HG03439 (cell line): ENCODE measurements around the gene SGTA.
"Not testable (repeated sequence)": the region's sequence is repeated elsewhere in the genome, so short reads cannot be mapped to it uniquely, and the experiment has no call there.

Experiments used
- ATAC-seq: cut with Tn5 transposase; IDR thresholded peaks from one replicate; pipeline ENCODE4 v1.9.1; 2021; ENCODE audit warnings: mild to moderate bottlenecking, moderate library complexity; ENCODE audit not compliant: unreplicated experiment

The SGTA gene

DNA sequence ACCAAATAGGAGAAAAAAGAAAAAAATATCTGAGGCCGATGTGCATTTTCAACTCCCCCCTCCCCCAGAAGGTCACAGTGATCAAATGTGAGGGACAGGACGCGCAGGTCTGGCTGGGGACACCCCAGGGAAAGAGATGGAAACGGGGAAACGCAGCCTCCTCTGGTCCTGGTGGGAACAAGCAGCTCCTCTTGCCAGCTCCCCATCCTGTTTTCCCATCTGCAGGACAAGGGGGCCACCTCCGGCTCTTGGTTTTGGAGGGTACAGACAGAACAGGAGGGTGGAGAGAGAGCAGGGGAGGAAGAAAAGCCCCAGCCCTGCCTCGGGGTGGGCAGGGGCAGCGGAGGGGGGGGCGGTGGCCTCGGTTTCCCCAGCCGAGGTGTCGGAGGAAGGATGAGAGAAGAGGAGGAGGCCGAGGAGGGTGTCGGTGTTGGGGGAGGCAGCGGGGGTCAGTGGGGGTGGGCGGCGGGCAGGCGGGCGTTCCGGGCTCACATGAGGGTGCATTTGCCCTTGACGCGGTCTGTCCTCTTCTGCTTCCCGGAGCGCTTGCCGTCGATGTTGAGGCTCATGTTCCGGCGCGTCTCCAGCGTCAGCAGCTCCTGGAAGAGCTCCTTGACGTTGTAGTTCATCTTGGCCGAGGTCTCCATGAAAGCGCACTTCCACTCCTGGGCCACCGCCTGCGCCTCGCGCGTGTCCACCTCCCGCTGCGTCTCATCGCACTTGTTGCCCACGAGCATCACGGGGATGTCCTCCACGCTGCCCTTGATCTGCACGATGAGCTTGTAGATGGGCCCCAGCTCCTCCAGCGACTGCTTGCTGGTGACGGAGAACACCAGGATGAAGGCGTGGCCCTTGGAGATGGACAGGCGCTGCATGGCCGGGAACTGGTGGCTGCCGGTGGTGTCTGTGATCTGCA is 66.1 kb downstream of the SGTA start:
- no peak for ATAC-seq

DNA sequence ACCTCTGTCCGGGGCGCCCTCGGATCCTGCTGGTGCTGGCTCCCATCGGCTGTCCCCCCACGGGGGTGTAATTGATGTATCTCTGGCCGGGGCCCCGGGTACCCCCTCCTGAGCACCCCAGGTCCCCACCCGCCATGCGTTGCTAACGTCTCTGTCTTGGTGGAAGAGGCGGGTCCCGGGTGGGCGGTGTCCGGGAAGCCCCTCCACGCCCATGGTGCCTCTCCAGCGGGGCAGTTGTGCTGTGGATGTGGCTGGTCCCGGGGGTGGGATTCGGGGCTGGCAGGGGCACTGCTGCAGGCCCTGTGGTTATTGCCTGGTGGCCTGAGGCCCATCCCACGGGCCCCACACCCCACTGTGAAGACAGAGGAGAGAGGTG is 66.8 kb downstream of the SGTA start:
- no peak for ATAC-seq

- no peak for ATAC-seq
Observed at GRCh38 chr19:2715470-2716274, 67.4 kb downstream of the SGTA start.

- ATAC-seq, result no peak
Observed at GRCh38 chr19:2714531-2715269, 68.4 kb downstream of the SGTA start.

DNA sequence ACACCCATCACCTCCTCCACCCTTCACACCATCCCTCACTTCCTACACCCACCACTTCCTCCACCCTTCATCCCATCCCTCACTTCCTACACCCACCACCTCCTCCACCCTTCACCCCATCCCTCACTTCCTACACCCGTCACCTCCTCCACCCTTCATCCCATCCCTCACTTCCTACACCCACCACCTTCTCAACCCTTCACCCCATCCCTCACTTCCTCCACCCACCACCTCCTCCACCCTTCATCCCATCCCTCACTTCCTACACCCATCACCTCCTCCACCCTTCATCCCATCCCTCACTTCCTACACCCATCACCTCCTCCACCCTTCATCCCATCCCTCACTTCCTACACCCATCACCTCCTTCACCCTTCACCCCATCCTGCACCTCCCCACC is 69.0 kb downstream of the SGTA start:
- not testable (repeated sequence) for ATAC-seq

- not testable (repeated sequence) for ATAC-seq
Observed at GRCh38 chr19:2713170-2713569, 69.9 kb downstream of the SGTA start.

DNA sequence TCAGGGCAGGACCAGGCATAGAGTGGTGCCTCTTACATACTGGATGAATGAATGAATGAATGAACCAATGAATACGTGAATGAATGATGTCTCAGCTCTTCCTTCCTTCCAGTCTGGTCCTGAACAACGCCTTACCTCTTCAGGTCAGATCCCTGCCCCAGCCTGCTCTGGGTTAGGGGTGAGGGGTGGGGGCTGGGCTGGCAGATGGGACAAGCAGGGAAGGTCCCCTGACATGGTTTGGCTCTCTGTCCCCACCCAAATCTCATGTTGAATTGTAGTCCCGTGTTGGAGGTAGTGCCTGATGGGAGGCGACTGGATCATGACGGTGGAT is 71.2 kb downstream of the SGTA start:
- no peak for ATAC-seq

DNA sequence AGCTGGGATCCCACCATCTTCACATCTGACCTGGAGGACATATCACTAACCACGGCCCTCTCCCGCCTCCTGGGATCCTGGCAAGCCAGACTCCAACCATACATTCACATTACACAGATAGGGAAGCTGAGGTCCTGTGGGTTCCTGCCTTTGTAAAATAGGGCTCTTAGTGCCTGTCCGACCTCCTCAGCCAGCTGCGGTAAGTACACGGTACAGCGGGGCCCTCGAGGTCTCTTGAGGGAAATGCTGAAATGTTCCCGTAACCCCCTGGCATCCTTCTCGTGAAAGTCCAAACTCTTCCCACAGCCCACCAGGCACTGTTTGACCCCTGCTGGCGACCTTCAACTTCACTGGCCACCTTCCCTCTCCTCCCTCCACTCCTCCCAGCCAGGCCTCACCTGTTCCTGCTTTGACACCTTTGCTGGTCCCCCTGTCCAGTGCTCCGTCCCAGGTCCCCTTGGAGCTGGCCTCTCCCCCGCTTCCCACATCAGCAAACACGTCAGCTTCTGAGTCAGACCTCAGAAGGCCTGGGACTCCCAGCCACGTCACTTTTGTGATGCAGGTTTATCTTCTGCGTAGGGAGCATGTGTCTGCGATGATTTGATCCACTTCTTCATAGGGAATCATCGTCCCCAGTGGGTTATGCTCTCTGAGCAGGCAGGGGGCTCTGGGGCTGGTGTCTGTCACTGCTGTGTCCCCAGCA is 71.8 kb downstream of the SGTA start:
- no peak for ATAC-seq

DNA sequence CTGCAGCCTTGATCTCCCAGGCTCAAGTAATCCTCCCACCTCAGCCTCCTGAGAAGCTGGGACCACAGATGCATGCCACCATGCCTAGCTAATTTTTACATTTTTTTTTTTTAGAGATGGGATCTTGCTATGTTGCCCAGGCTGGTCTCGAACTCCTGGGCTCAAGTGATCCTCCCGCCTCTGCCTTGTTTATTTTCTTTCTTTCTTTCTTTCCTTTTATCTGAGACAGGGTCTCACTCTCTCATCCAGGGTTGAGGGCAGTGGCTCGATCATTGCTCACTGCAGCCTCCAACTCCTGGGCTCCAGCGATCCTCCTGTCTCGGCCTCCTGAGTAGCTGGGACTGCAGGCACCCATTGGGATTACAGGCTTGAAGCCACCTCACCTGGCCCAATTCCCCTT is 76.8 kb downstream of the SGTA start:
- no peak for ATAC-seq
